Central memory CD8-positive, alpha-beta T cell (primary cell): Measurements from ENCODE around the gene ARVCF.
"Not testable (repeated sequence)": the region's sequence is repeated elsewhere in the genome, so short reads cannot be mapped to it uniquely, and the experiment has no call there.

ENCODE experiments used
- ATAC-seq: fragments of 150-1000 bp; cut with Tn5 transposase; replicated peaks from 2 replicates; pipeline ENCODE4 v1.10.0; 2022; ENCODE audit warnings: mild to moderate bottlenecking, moderate FRiP score, moderate number of reproducible peaks; ENCODE audit not compliant: poor library complexity, severe bottlenecking; ENCODE audit errors: extremely low read depth
- DNase-seq, 2 donors: peaks; one replicate each; pipeline ENCODE4 v3.0.0; 2021; ENCODE audit warnings: low spot score in 2 of 2
- H3K27ac Mint-ChIP-seq: one replicate; pipeline ENCODE4 v1.8.0; 2022; ENCODE audit warnings: low read depth, mild to moderate bottlenecking, moderate library complexity, mixed read lengths
- H3K27me3 Mint-ChIP-seq: one replicate; pipeline ENCODE4 v1.8.0; 2022; ENCODE audit warnings: mixed read lengths
- H3K36me3 Mint-ChIP-seq: one replicate; pipeline ENCODE4 v1.8.0; 2022; ENCODE audit warnings: mild to moderate bottlenecking, moderate library complexity, mixed read lengths; ENCODE audit not compliant: insufficient read depth
- H3K4me1 Mint-ChIP-seq: one replicate; pipeline ENCODE4 v1.8.0; 2022; ENCODE audit warnings: mixed read lengths
- H3K4me3 Mint-ChIP-seq: one replicate; pipeline ENCODE4 v1.8.0; 2022; ENCODE audit warnings: mild to moderate bottlenecking, moderate library complexity, mixed read lengths
- H3K9me3 Mint-ChIP-seq: one replicate; pipeline ENCODE4 v1.8.0; 2022; ENCODE audit warnings: mixed read lengths

The ARVCF gene

GRCh38 chr22:19930551-19931486 lies 85.8 kb downstream of the ARVCF start:
- H3K36me3 Mint-ChIP-seq = no peaks in the 10 kb centered on the region
- no peaks in the 10 kb centered on the region for H3K9me3 Mint-ChIP-seq
- no peak overlapping the region for H3K27ac Mint-ChIP-seq
- no peak overlapping the region for H3K4me3 Mint-ChIP-seq
- no peaks in the 10 kb centered on the region for H3K27me3 Mint-ChIP-seq
- peaks cover 4% of the 10 kb centered on the region for H3K4me1 Mint-ChIP-seq
- DNase-seq (no peak), ATAC-seq (no peak)

GRCh38 chr22:19929586-19930550 lies 86.8 kb downstream of the ARVCF start:
- no peak for DNase-seq
- ATAC-seq = no peak
- Mint-ChIP-seq H3K27ac (no peak overlapping the region), H3K4me1 (peaks cover 4% of the 10 kb centered on the region), H3K36me3 (no peaks in the 10 kb centered on the region), H3K4me3 (no peak overlapping the region), H3K27me3 (no peaks in the 10 kb centered on the region), H3K9me3 (no peaks in the 10 kb centered on the region)

GRCh38 chr22:19928207-19928606 lies 88.4 kb downstream of the ARVCF start:
- no peaks in the 10 kb centered on the region for H3K27me3 Mint-ChIP-seq
- H3K9me3 Mint-ChIP-seq = no peaks in the 10 kb centered on the region
- H3K27ac Mint-ChIP-seq = no peak overlapping the region
- peaks cover 10% of the 10 kb centered on the region for H3K4me1 Mint-ChIP-seq
- no peak overlapping the region for H3K4me3 Mint-ChIP-seq
- peaks cover 3% of the 10 kb centered on the region for H3K36me3 Mint-ChIP-seq
- no peak for ATAC-seq
- DNase-seq = no peak

- Mint-ChIP-seq H3K27ac (no peak overlapping the region), H3K27me3 (no peaks in the 10 kb centered on the region)
Observed at GRCh38 chr22:19927696-19928095, 88.9 kb downstream of the ARVCF start.

GRCh38 chr22:19926028-19926427 lies 90.6 kb downstream of the ARVCF start:
- not testable (repeated sequence) for DNase-seq, H3K27me3 Mint-ChIP-seq, H3K4me1 Mint-ChIP-seq, H3K4me3 Mint-ChIP-seq, H3K27ac Mint-ChIP-seq, ATAC-seq, H3K36me3 Mint-ChIP-seq, H3K9me3 Mint-ChIP-seq

More at GRCh38 chr22:19927696-19928095, 88.9 kb downstream of the ARVCF start:
- no peak for DNase-seq
- Mint-ChIP-seq H3K36me3 (peaks cover 3% of the 10 kb centered on the region), H3K4me1 (peaks cover 10% of the 10 kb centered on the region), H3K9me3 (no peaks in the 10 kb centered on the region), H3K4me3 (no peak overlapping the region)
- ATAC-seq = no peak

- Mint-ChIP-seq H3K9me3 (no peaks in the 10 kb centered on the region), H3K36me3 (peaks cover 3% of the 10 kb centered on the region), H3K4me1 (peaks cover 10% of the 10 kb centered on the region), H3K27me3 (no peaks in the 10 kb centered on the region), H3K4me3 (no peak overlapping the region), H3K27ac (no peak overlapping the region)
- ATAC-seq (no peak), DNase-seq (no peak)
Observed at GRCh38 chr22:19923914-19924513, 92.6 kb downstream of the ARVCF start.

- H3K4me1 Mint-ChIP-seq = peaks cover 5% of the 10 kb centered on the region
- H3K4me3 Mint-ChIP-seq = no peak overlapping the region
- no peak overlapping the region for H3K27ac Mint-ChIP-seq
- no peaks in the 10 kb centered on the region for H3K9me3 Mint-ChIP-seq
- no peak for DNase-seq
- H3K36me3 Mint-ChIP-seq = peaks cover 6% of the 10 kb centered on the region
- ATAC-seq = no peak
- no peaks in the 10 kb centered on the region for H3K27me3 Mint-ChIP-seq
Observed at GRCh38 chr22:19921544-19922081, 95.0 kb downstream of the ARVCF start.
